Fibroblast of lung (primary cell): Measurements from ENCODE around the gene ARID1B. TPM values are rescaled to one million over a fixed set of nuclear protein-coding genes. Genes with fewer than 3 reads are reported as not detected.
A peak's percentile ranks its signal among the peaks of the same experiment; 100 is the strongest.

Source experiments
- DNase-seq, 2 donors: peaks; one replicate each; pipeline versions ENCODE4 v3.0.0 to v3.0.0-alpha.2; 2010; ENCODE audit warnings: low read depth in 2 of 2
- H2AFZ ChIP-seq: 2 replicates; pipeline ENCODE4 v1.5.1; 2012; ENCODE audit warnings: low read length, control low read depth, inconsistent platforms
- H3K27ac ChIP-seq: 2 replicates; pipeline ENCODE4 v1.5.1; 2011; ENCODE audit warnings: low read length, control low read depth; ENCODE audit not compliant: insufficient read depth
- H3K27me3 ChIP-seq: 2 replicates; pipeline ENCODE4 v1.5.1; 2011; ENCODE audit warnings: mild to moderate bottlenecking, low read length; ENCODE audit not compliant: control insufficient read depth, insufficient read depth
- H3K36me3 ChIP-seq: 2 replicates; pipeline ENCODE4 v1.5.1; 2011; ENCODE audit warnings: low read length; ENCODE audit not compliant: control insufficient read depth, insufficient read depth
- H3K4me1 ChIP-seq: 2 replicates; pipeline ENCODE4 v1.5.1; 2011; ENCODE audit warnings: low read length; ENCODE audit not compliant: control insufficient read depth, insufficient read depth; ENCODE audit errors: extremely low read depth
- H3K4me2 ChIP-seq: 2 replicates; pipeline ENCODE4 v1.5.1; 2011; ENCODE audit warnings: low read length, control low read depth; ENCODE audit not compliant: insufficient read depth; ENCODE audit errors: extremely low read depth
- H3K4me3 ChIP-seq, 4 experiments: fragments of 200-600 bp in 1 of 4; sonication (generic) in 1 of 4; replicated peaks in 1 of 4; 2 replicates each; pipeline ENCODE4 v1.5.1; 2011 to 2016; ENCODE audit warnings: low read length in 4 of 4, low read depth in 3 of 4, mild to moderate bottlenecking in 3 of 4, control low read depth in 2 of 4, inconsistent platforms in 1 of 4, mixed read lengths in 1 of 4; ENCODE audit not compliant: insufficient read depth in 1 of 4; ENCODE audit errors: control extremely low read depth in 1 of 4
- H3K79me2 ChIP-seq: 2 replicates; pipeline ENCODE4 v1.5.1; 2012; ENCODE audit warnings: mild to moderate bottlenecking, low read length, inconsistent platforms; ENCODE audit not compliant: control insufficient read depth, insufficient read depth
- H3K9ac ChIP-seq: 2 replicates; pipeline ENCODE4 v1.5.1; 2011; ENCODE audit warnings: mild to moderate bottlenecking, low read length, control low read depth; ENCODE audit not compliant: insufficient read depth
- H3K9me3 ChIP-seq: 2 replicates; pipeline ENCODE4 v1.5.1; 2012; ENCODE audit warnings: low read depth, low read length; ENCODE audit not compliant: control insufficient read depth, insufficient read depth
- H4K20me1 ChIP-seq: 2 replicates; pipeline ENCODE4 v1.5.1; 2011; ENCODE audit warnings: low read length; ENCODE audit not compliant: control insufficient read depth, insufficient read depth; ENCODE audit errors: extremely low read depth
- CTCF ChIP-seq, 2 donors: IDR thresholded peaks in 1 of 2; conservative IDR thresholded peaks in 1 of 2; 1 replicate in 1 of 2; 2 replicates in 1 of 2; pipeline ENCODE4 v1.5.1; 2011 to 2012; ENCODE audit warnings: low read length in 2 of 2, control low read depth in 1 of 2, inconsistent platforms in 1 of 2, low read depth in 1 of 2, mild to moderate bottlenecking in 1 of 2
- EZH2 ChIP-seq: IDR thresholded peaks from 2 replicates; pipeline ENCODE4 v1.5.1; 2012; ENCODE audit warnings: low read length, control low read depth, mild to moderate bottlenecking; ENCODE audit errors: missing control alignments
- polyA plus RNA-seq, 2 donors: library from polyadenylated mRNA; depleted of rRNA in 1 of 2; stranded (reverse) in 1 of 2; unstranded in 1 of 2; fragments of >200 nt; gene quantifications; 2 replicates each; pipeline ENCODE4 v1.2.1, GENCODE V29; 2011 to 2012; ENCODE audit warnings: missing spikeins in 1 of 2
- total RNA-seq: library from RNA; depleted of rRNA; stranded (reverse); fragments of >200 nt; gene quantifications from 2 replicates; pipeline ENCODE4 v1.2.1, GENCODE V29; 2014

ARID1B gene
- total and polyA plus RNA-seq, 2 donors (not counting 1 experiment from before 2014, with no cell fraction given) = 15.4 to 41.9 TPM

GRCh38 chr6:157047328-157047727, 270.1 kb downstream of the ARID1B start:
- no peak overlapping the region for H3K4me2 ChIP-seq
- H3K4me1 ChIP-seq = no peaks in the 10 kb centered on the region
- no peaks in the 10 kb centered on the region for H3K27me3 ChIP-seq
- H2AFZ ChIP-seq = no peak overlapping the region
- DNase-seq = no peak
- no peaks in the 10 kb centered on the region for H3K79me2 ChIP-seq
- no peaks in the 10 kb centered on the region for H4K20me1 ChIP-seq
- TF ChIP-seq EZH2 (no peak), CTCF (conservative IDR thresholded peaks at IDR 0.05 in 1 of 2, IDR thresholded peaks at IDR 0.05 in 1 of 2; ENCODE audit: low read depth in 1 of 2, low read length in 2 of 2) (no peak)
- H3K9me3 ChIP-seq = no peaks in the 10 kb centered on the region
- H3K27ac ChIP-seq = no peak overlapping the region
- no peak overlapping the region for H3K9ac ChIP-seq
- H3K36me3 ChIP-seq = no peaks in the 10 kb centered on the region
- no peak overlapping the region for H3K4me3 ChIP-seq

- no peaks in the 10 kb centered on the region for H3K9me3 ChIP-seq
- TF ChIP-seq CTCF (conservative IDR thresholded peaks at IDR 0.05 in 1 of 2, IDR thresholded peaks at IDR 0.05 in 1 of 2; ENCODE audit: low read depth in 1 of 2, low read length in 2 of 2) (no peak), EZH2 (no peak)
- H3K4me2 ChIP-seq = no peak overlapping the region
- no peaks in the 10 kb centered on the region for H3K4me1 ChIP-seq
- H3K27ac ChIP-seq = no peak overlapping the region
- peak in 1 of 2 donors; percentile 82 for DNase-seq
- no peak overlapping the region for H3K4me3 ChIP-seq
- H2AFZ ChIP-seq = no peak overlapping the region
- H3K79me2 ChIP-seq = no peaks in the 10 kb centered on the region
- no peaks in the 10 kb centered on the region for H4K20me1 ChIP-seq
- no peaks in the 10 kb centered on the region for H3K36me3 ChIP-seq
- no peaks in the 10 kb centered on the region for H3K27me3 ChIP-seq
- no peak overlapping the region for H3K9ac ChIP-seq
Measured at GRCh38 chr6:157047951-157048350, 270.8 kb downstream of the ARID1B start.

- H3K27me3 ChIP-seq = no peaks in the 10 kb centered on the region
- H3K4me2 ChIP-seq = no peak overlapping the region
- H3K9me3 ChIP-seq = no peaks in the 10 kb centered on the region
- H3K36me3 ChIP-seq = no peaks in the 10 kb centered on the region
- no peak overlapping the region for H3K9ac ChIP-seq
- TF ChIP-seq EZH2 = no peak
- no peak for TF ChIP-seq CTCF (conservative IDR thresholded peaks at IDR 0.05 in 1 of 2, IDR thresholded peaks at IDR 0.05 in 1 of 2; ENCODE audit: low read depth in 1 of 2, low read length in 2 of 2)
- H3K4me3 ChIP-seq = no peak overlapping the region
- no peaks in the 10 kb centered on the region for H3K4me1 ChIP-seq
- no peak overlapping the region for H3K27ac ChIP-seq
- no peak overlapping the region for H2AFZ ChIP-seq
- H4K20me1 ChIP-seq = no peaks in the 10 kb centered on the region
- no peak for DNase-seq
- H3K79me2 ChIP-seq = no peaks in the 10 kb centered on the region
Measured at GRCh38 chr6:157049133-157049532, 272.0 kb downstream of the ARID1B start.
